A549 (cell line): ENCODE results near the gene SYNGR4. TPM values are rescaled to one million over a fixed set of nuclear protein-coding genes. Genes with fewer than 3 reads are reported as not detected.
A peak's percentile ranks its signal among the peaks of the same experiment; 100 is the strongest.

Experiments used
- ATAC-seq, 2 experiments: fragments of 200-7000 bp in 1 of 2; fragments of >200 bp in 1 of 2; cut with Nextera tagmentation in 1 of 2; cut with Tn5 transposase in 1 of 2; 3 replicates each; pipeline versions ENCODE4 v1.8.0 to v1.9.1; 2018 to 2020; ENCODE audit warnings: mild to moderate bottlenecking in 1 of 2, moderate library complexity in 1 of 2
- CTCF ChIA-PET: fragments of 300-600 bp; sonication (Branson Sonifier 250); formaldehyde crosslinking; extraction: SDS; loops from one replicate; lab custom pipeline; 2021; ENCODE audit warnings: antibody characterized with exemption, inconsistent platforms; lab: Yijun Ruan, JAX
- POLR2A ChIA-PET: fragments of 350-600 bp; formaldehyde crosslinking; extraction: SDS; loops from one replicate; lab custom pipeline; 2021; ENCODE audit warnings: antibody characterized with exemption, inconsistent platforms; lab: Yijun Ruan, JAX
- DNase-seq, 2 experiments: peaks; one replicate each; pipeline versions ENCODE4 v3.0.0 to v3.0.0-alpha.2; 2011 to 2016; ENCODE audit warnings: low read depth in 1 of 2, low spot score in 1 of 2
- FAIRE-seq: peaks from 2 replicates; lab custom pipeline; 2011; peaks lifted over from hg19 to GRCh38; lab: Jason Lieb, UNC
- H3K27ac ChIP-seq, 2 experiments: fragments of >200 bp; sonication (Bioruptor Twin); formaldehyde crosslinking; 3 replicates each; pipeline ENCODE4 v1.5.1; 2016 to 2017
- H3K4me1 ChIP-seq: fragments of >200 bp; sonication (Bioruptor Twin); formaldehyde crosslinking; 3 replicates; pipeline ENCODE4 v1.6.1; 2016
- H3K4me2 ChIP-seq: fragments of >200 bp; sonication (Bioruptor Twin); formaldehyde crosslinking; 3 replicates; pipeline ENCODE4 v1.6.1; 2016
- H3K4me3 ChIP-seq: fragments of >200 bp; sonication (Bioruptor Twin); formaldehyde crosslinking; 3 replicates; pipeline ENCODE4 v1.5.1; 2016
- H3K9me3 ChIP-seq: fragments of >200 bp; sonication (Bioruptor Twin); formaldehyde crosslinking; 3 replicates; pipeline ENCODE4 v1.6.1; 2016
- CBX2 ChIP-seq: fragments of 200-600 bp; sonication (generic); IDR thresholded peaks from 2 replicates; pipeline ENCODE4 v1.6.1; 2016; ENCODE audit warnings: low read depth, mild to moderate bottlenecking, borderline replicate concordance
- CHD2 ChIP-seq: fragments of 150-350 bp; IDR thresholded peaks from 2 replicates; pipeline ENCODE4 v1.6.1; 2014; ENCODE audit warnings: low read length; ENCODE audit not compliant: partially characterized antibody
- CHD4 ChIP-seq: fragments of 200-600 bp; sonication (generic); IDR thresholded peaks from 2 replicates; pipeline ENCODE4 v1.6.1; 2016; ENCODE audit warnings: antibody characterized with exemption, mild to moderate bottlenecking, borderline replicate concordance
- EHMT2 ChIP-seq: fragments of 200-600 bp; sonication (generic); IDR thresholded peaks from 2 replicates; pipeline ENCODE4 v1.6.1; 2016; ENCODE audit warnings: antibody characterized with exemption, low read depth, mild to moderate bottlenecking, moderate library complexity
- EP300 ChIP-seq, 2 experiments: fragments of >200 bp; sonication (Bioruptor Twin); formaldehyde crosslinking; IDR thresholded peaks; 2 replicates in 1 of 2; 3 replicates in 1 of 2; pipeline ENCODE4 v1.6.1; 2016 to 2017
- ESRRA ChIP-seq: fragments of 150-350 bp; IDR thresholded peaks from 2 replicates; pipeline ENCODE4 v1.6.1; 2014; ENCODE audit warnings: mild to moderate bottlenecking, low read length, borderline replicate concordance
- FOSB ChIP-seq: fragments of 250-450 bp; sonication (Bioruptor Pico); IDR thresholded peaks from 2 replicates; pipeline ENCODE4 v1.5.0; 2020; ENCODE audit warnings: mild to moderate bottlenecking, moderate library complexity
- HEYL ChIP-seq: fragments of 250-450 bp; sonication (Bioruptor Pico); IDR thresholded peaks from 2 replicates; pipeline ENCODE4 v1.8.0; 2021; ENCODE audit warnings: mild to moderate bottlenecking, moderate library complexity
- HMGXB4 ChIP-seq: fragments of 250-450 bp; sonication (Bioruptor Pico); IDR thresholded peaks from 2 replicates; pipeline ENCODE4 v1.5.0; 2021; ENCODE audit warnings: mild to moderate bottlenecking, moderate library complexity, borderline replicate concordance
- HOXA7 ChIP-seq: fragments of 250-450 bp; sonication (Bioruptor Pico); IDR thresholded peaks from 2 replicates; pipeline ENCODE4 v1.5.0; 2020; ENCODE audit warnings: mild to moderate bottlenecking, moderate library complexity
- HOXB5 ChIP-seq: fragments of 250-450 bp; sonication (Bioruptor Pico); IDR thresholded peaks from 2 replicates; pipeline ENCODE4 v1.5.0; 2020; ENCODE audit warnings: mild to moderate bottlenecking, moderate library complexity
- JUN ChIP-seq, 2 experiments: fragments of >200 bp; sonication (Bioruptor Twin); formaldehyde crosslinking; IDR thresholded peaks; 2 replicates in 1 of 2; 3 replicates in 1 of 2; pipeline ENCODE4 v1.6.1; 2016 to 2017
- KDM1A ChIP-seq: fragments of 200-600 bp; sonication (generic); IDR thresholded peaks from 2 replicates; pipeline ENCODE4 v1.6.1; 2016; ENCODE audit warnings: low read depth, mild to moderate bottlenecking
- KDM5A ChIP-seq: fragments of 200-600 bp; sonication (generic); IDR thresholded peaks from 2 replicates; pipeline ENCODE4 v1.6.1; 2016; ENCODE audit warnings: antibody characterized with exemption, mild to moderate bottlenecking
- MAFK ChIP-seq: fragments of 450-650 bp; IDR thresholded peaks from 2 replicates; pipeline ENCODE4 v1.6.1; 2014; ENCODE audit not compliant: partially characterized antibody
- NR3C1 ChIP-seq: fragments of >200 bp; sonication (Bioruptor Twin); formaldehyde crosslinking; IDR thresholded peaks from 3 replicates; pipeline ENCODE4 v1.6.1; 2017
- TP53 ChIP-seq: fragments of 250-450 bp; sonication (Bioruptor Pico); IDR thresholded peaks from 2 replicates; pipeline ENCODE4 v1.5.0; 2021; ENCODE audit warnings: mild to moderate bottlenecking, moderate library complexity
- USF2 ChIP-seq: fragments of 450-650 bp; IDR thresholded peaks from 2 replicates; pipeline ENCODE4 v1.6.1; 2014; ENCODE audit warnings: antibody characterized with exemption
- ZC3H11A ChIP-seq: fragments of 450-650 bp; IDR thresholded peaks from 2 replicates; pipeline ENCODE4 v1.6.1; 2014; ENCODE audit warnings: antibody characterized with exemption, mild to moderate bottlenecking
- ZFP36 ChIP-seq: fragments of 450-650 bp; IDR thresholded peaks from 2 replicates; pipeline ENCODE4 v1.6.1; 2014; ENCODE audit warnings: borderline replicate concordance; ENCODE audit not compliant: partially characterized antibody
- ZNF302 ChIP-seq: fragments of 250-450 bp; sonication (Bioruptor Pico); IDR thresholded peaks from 2 replicates; pipeline ENCODE4 v1.9.0; 2021; ENCODE audit warnings: inconsistent platforms, mild to moderate bottlenecking, moderate library complexity
- ZSCAN20 ChIP-seq: fragments of 250-450 bp; sonication (Bioruptor Pico); IDR thresholded peaks from 2 replicates; pipeline ENCODE4 v1.8.0; 2022; ENCODE audit warnings: mild to moderate bottlenecking, moderate library complexity
- WGBS: methylation state at CpG from one replicate; pipeline ENCODE4 v1.1.6; 2017; ENCODE audit errors: missing lambda C conversion rate; 5-methylcytosine and 5-hydroxymethylcytosine counted together
- polyA plus RNA-seq, 4 experiments: library from polyadenylated mRNA; depleted of rRNA in 3 of 4; stranded (reverse); fragments of >200 nt; fragmentation: RNase III in 1 of 4; extraction: RNeasy Plus Mini Kit Qiagen cat#74134 plus additional on column Dnase treatment in 1 of 4; gene quantifications; 2 replicates in 3 of 4; 3 replicates in 1 of 4; pipeline ENCODE4 v1.2.3, GENCODE V29; 2011 to 2017
- TF ChIP-seq, protein P1 (sequence below): fragments of >200 bp; sonication (Bioruptor Twin); formaldehyde crosslinking; IDR thresholded peaks from 3 replicates; pipeline ENCODE4 v1.5.1; 2016
- TF ChIP-seq, protein P2 (sequence below): fragments of >200 bp; sonication (Bioruptor Twin); formaldehyde crosslinking; IDR thresholded peaks from 2 replicates; pipeline ENCODE4 v1.6.1; 2016

The SYNGR4 gene
- polyA plus RNA-seq, 2 of the 4 experiments (the other 2 are of a cell fraction), result 2.3 to 4.4 TPM

- ATAC-seq, result no peak
- Histone ChIP-seq H3K4me1 (peaks cover 13% of the 10 kb centered on the region), H3K9me3 (no peaks in the 10 kb centered on the region), H3K4me2 (no peak overlapping the region), H3K4me3 (no peak overlapping the region)
- POLR2A ChIA-PET, result interaction anchor here (1.3 kb wide), 1 partner anchor 17 kb away, joined by 3 read pairs; no protein-coding TSS in a partner anchor
- no peak for DNase-seq
- no peak for FAIRE-seq
- TF ChIP-seq CHD4 (no peak), HMGXB4 (CRISPR knock-in tag) (no peak), HEYL (CRISPR knock-in tag) (no peak), KDM1A (no peak), TP53 (CRISPR knock-in tag) (no peak), CHD2 (no peak), FOSB (CRISPR knock-in tag) (no peak), EP300 (IDR thresholded peaks at IDR 0.05) (no peak), ESRRA (no peak), NR3C1 (no peak), MAFK (no peak), CBX2 (no peak), KDM5A (no peak), EHMT2 (no peak), ZFP36 (no peak)
- TF ChIP-seq, protein P1, sequence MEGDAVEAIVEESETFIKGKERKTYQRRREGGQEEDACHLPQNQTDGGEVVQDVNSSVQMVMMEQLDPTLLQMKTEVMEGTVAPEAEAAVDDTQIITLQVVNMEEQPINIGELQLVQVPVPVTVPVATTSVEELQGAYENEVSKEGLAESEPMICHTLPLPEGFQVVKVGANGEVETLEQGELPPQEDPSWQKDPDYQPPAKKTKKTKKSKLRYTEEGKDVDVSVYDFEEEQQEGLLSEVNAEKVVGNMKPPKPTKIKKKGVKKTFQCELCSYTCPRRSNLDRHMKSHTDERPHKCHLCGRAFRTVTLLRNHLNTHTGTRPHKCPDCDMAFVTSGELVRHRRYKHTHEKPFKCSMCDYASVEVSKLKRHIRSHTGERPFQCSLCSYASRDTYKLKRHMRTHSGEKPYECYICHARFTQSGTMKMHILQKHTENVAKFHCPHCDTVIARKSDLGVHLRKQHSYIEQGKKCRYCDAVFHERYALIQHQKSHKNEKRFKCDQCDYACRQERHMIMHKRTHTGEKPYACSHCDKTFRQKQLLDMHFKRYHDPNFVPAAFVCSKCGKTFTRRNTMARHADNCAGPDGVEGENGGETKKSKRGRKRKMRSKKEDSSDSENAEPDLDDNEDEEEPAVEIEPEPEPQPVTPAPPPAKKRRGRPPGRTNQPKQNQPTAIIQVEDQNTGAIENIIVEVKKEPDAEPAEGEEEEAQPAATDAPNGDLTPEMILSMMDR, result no peak
- TF ChIP-seq, protein P2, sequence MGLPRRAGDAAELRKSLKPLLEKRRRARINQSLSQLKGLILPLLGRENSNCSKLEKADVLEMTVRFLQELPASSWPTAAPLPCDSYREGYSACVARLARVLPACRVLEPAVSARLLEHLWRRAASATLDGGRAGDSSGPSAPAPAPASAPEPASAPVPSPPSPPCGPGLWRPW, result no peak
- TF ChIP-seq, all 56 proteins: peak for 0
- no peak overlapping the region for H3K27ac ChIP-seq
- 74% methylated on average over 7 of the region's 7 CpGs for WGBS
- CTCF ChIA-PET, result interaction anchor here (0.9 to 3.3 kb wide), 4 partner anchors 26 to 146 kb away, joined by 3 to 21 read pairs (median 4); partner anchors contain the start of genes GRWD1 and KDELR1
Observed at GRCh38 chr19:48417421-48417820, 53.3 kb downstream of the SYNGR4 start.

DNA sequence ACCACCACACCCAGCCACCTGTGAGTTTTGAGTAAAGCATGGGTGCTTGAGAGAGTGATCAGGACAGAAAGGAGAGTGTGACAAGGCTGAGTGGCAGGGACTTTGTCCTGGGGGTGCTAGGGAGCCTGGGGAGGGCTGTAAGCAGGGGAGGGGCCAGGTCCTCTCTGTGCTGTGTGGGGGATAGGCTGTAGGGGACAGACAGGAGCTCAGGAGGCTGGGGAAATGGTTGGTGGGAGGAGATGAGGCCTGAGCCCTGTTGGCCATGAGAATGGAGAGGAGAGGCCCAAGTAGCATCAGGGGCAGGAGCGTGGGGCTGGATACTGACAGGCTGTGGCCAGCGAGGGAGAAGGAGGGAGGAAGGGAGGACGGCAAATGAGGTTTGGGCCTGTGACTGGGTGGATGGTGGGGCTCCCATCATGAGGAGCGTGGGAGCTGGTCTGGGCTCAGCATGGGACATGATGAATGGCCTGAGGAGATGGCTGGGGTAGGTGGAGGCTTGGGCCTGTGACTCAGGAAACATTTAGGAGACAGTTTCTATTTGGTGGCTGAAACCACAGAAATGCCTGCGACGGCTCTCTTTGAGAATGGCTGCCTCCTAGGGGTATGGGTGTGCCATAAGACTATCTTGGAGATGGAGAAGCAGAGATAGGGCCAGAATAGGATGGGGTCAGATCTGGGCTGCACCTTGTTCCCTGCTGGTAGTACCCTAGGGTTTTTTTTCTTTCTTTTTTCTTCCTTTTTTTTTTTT lies 54.3 kb downstream of the SYNGR4 start:
- Histone ChIP-seq H3K4me2 (no peak overlapping the region), H3K27ac (peak overlapping the region in 1 of 2 experiments; percentile 53; a peak in 2 of 6 replicates), H3K4me1 (peaks cover 10% of the 10 kb centered on the region), H3K9me3 (no peaks in the 10 kb centered on the region), H3K4me3 (no peak overlapping the region)
- POLR2A ChIA-PET, result no interaction called here
- CTCF ChIA-PET, result interaction anchor here (0.6 to 3.3 kb wide), 5 partner anchors 27 to 147 kb away, joined by 3 to 21 read pairs (median 4); partner anchors contain the start of genes GRWD1 and KDELR1
- DNase-seq (peak in 1 of 2 experiments; percentile 58), ATAC-seq (peak; percentile 45 to 46; a peak in 5 of 6 replicates), FAIRE-seq (no peak)
- 83% methylated on average over 6 of the region's 6 CpGs for WGBS
- TF ChIP-seq EHMT2, result no peak
- TF ChIP-seq HMGXB4 (CRISPR knock-in tag), result no peak
- no peak for TF ChIP-seq ZNF302
- no peak for TF ChIP-seq ZC3H11A
- TF ChIP-seq EP300 (IDR thresholded peaks at IDR 0.05), result no peak
- TF ChIP-seq MAFK, result no peak
- no peak for TF ChIP-seq CHD4
- no peak for TF ChIP-seq USF2
- no peak for TF ChIP-seq TP53 (CRISPR knock-in tag)
- no peak for TF ChIP-seq HOXB5 (CRISPR knock-in tag)
- no peak for TF ChIP-seq CBX2
- no peak for TF ChIP-seq HOXA7
- TF ChIP-seq NR3C1, result no peak
- TF ChIP-seq KDM1A, result no peak
- TF ChIP-seq JUN (IDR thresholded peaks at IDR 0.05), result no peak
- no peak for TF ChIP-seq ESRRA
- TF ChIP-seq ZSCAN20 (CRISPR knock-in tag), result no peak
